SHP77 treated with DMSO at 0.1 percent for 48 hours (cell line): ENCODE measurements around the gene RFPL1.

Experiments
- DNase-seq: peaks from one replicate; lab custom pipeline; 2025; lab: John Stamatoyannopoulos, UW

RFPL1 gene

GRCh38 chr22:29443452-29443851 is 5.1 kb downstream of the RFPL1 start:
- DNase-seq, result no peak

GRCh38 chr22:29443861-29444792 is 5.7 kb downstream of the RFPL1 start:
- DNase-seq, result no peak

- DNase-seq, result no peak
Observed at GRCh38 chr22:29445508-29445907, 7.1 kb downstream of the RFPL1 start.

GRCh38 chr22:29447906-29448305 is 9.5 kb downstream of the RFPL1 start:
- no peak for DNase-seq

GRCh38 chr22:29449296-29449875 is 11.0 kb downstream of the RFPL1 start:
- no peak for DNase-seq

- no peak for DNase-seq
Observed at GRCh38 chr22:29450222-29450621, 11.8 kb downstream of the RFPL1 start.

- DNase-seq, result no peak
Observed at GRCh38 chr22:29451863-29452262, 13.5 kb downstream of the RFPL1 start.

- no peak for DNase-seq
Observed at GRCh38 chr22:29454276-29454675, 15.9 kb downstream of the RFPL1 start.

- DNase-seq, result no peak
Observed at GRCh38 chr22:29456211-29456671, 17.9 kb downstream of the RFPL1 start.

- DNase-seq, result peak; percentile 17
Observed at GRCh38 chr22:29457730-29458129, 19.3 kb downstream of the RFPL1 start.

- DNase-seq, result no peak
Observed at GRCh38 chr22:29458551-29458950, 20.2 kb downstream of the RFPL1 start.

- no peak for DNase-seq
Observed at GRCh38 chr22:29459773-29460172, 21.4 kb downstream of the RFPL1 start.

- no peak for DNase-seq
Observed at GRCh38 chr22:29461263-29461662, 22.9 kb downstream of the RFPL1 start.

- no peak for DNase-seq
Observed at GRCh38 chr22:29463629-29464028, 25.2 kb downstream of the RFPL1 start.

- DNase-seq, result no peak
Observed at GRCh38 chr22:29464581-29464980, 26.2 kb downstream of the RFPL1 start.

GRCh38 chr22:29469755-29470154 is 31.4 kb downstream of the RFPL1 start:
- no peak for DNase-seq

- DNase-seq, result no peak
Observed at GRCh38 chr22:29470159-29470855, 31.9 kb downstream of the RFPL1 start.

- no peak for DNase-seq
Observed at GRCh38 chr22:29473001-29473400, 34.6 kb downstream of the RFPL1 start.

- DNase-seq, result no peak
Observed at GRCh38 chr22:29475550-29475949, 37.2 kb downstream of the RFPL1 start.

- DNase-seq, result no peak
Observed at GRCh38 chr22:29476116-29476515, 37.7 kb downstream of the RFPL1 start.

- DNase-seq, result peak; percentile 39
Observed at GRCh38 chr22:29477723-29478318, 39.4 kb downstream of the RFPL1 start.
